Trophoblast cell (in vitro differentiated cells and primary cell): ENCODE data around the gene PLEKHJ1.

Experiments used
- DNase-seq, 2 donors: peaks; one replicate each; pipeline ENCODE4 v3.0.0-alpha.2; 2016
- H2AFZ ChIP-seq: 2 replicates; pipeline ENCODE4 v1.6.1; 2013; ENCODE audit warnings: low read length, moderate library complexity, mild to moderate bottlenecking; ENCODE audit not compliant: insufficient read depth, poor library complexity
- H2AK5ac ChIP-seq: 2 replicates; pipeline ENCODE4 v1.6.1; 2013; ENCODE audit warnings: mild to moderate bottlenecking, low read length
- H2BK120ac ChIP-seq: 2 replicates; pipeline ENCODE4 v1.6.1; 2013; ENCODE audit warnings: low read length, mild to moderate bottlenecking, moderate library complexity; ENCODE audit not compliant: insufficient read depth, poor library complexity
- H2BK12ac ChIP-seq: 2 replicates; pipeline ENCODE4 v1.6.1; 2013; ENCODE audit warnings: mild to moderate bottlenecking, low read length, moderate library complexity
- H2BK5ac ChIP-seq: 2 replicates; pipeline ENCODE4 v1.6.1; 2013; ENCODE audit warnings: low read length, low read depth, moderate library complexity, mild to moderate bottlenecking; ENCODE audit not compliant: poor library complexity
- H3K14ac ChIP-seq: 2 replicates; pipeline ENCODE4 v1.6.1; 2013; ENCODE audit warnings: mild to moderate bottlenecking, low read length
- H3K18ac ChIP-seq: 2 replicates; pipeline ENCODE4 v1.6.1; 2013; ENCODE audit warnings: mild to moderate bottlenecking, low read length
- H3K23ac ChIP-seq: 2 replicates; pipeline ENCODE4 v1.6.1; 2013; ENCODE audit warnings: low read length
- H3K27ac ChIP-seq: 2 replicates; pipeline ENCODE4 v1.5.1; 2013; ENCODE audit warnings: low read depth, mild to moderate bottlenecking, inconsistent platforms, low read length, moderate library complexity
- H3K27me3 ChIP-seq: 2 replicates; pipeline ENCODE4 v1.6.1; 2013; ENCODE audit warnings: inconsistent platforms, mild to moderate bottlenecking, low read length, moderate library complexity; ENCODE audit not compliant: insufficient read depth
- H3K36me3 ChIP-seq, 2 experiments: 1 replicate in 1 of 2; 2 replicates in 1 of 2; pipeline ENCODE4 v1.6.1; 2013; ENCODE audit warnings: low read length in 2 of 2, mild to moderate bottlenecking in 2 of 2, moderate library complexity in 1 of 2; ENCODE audit not compliant: insufficient read depth in 2 of 2, control insufficient read depth in 1 of 2
- H3K4ac ChIP-seq: 2 replicates; pipeline ENCODE4 v1.6.1; 2013; ENCODE audit warnings: low read depth, mild to moderate bottlenecking, low read length, moderate library complexity
- H3K4me1 ChIP-seq, 2 experiments: 1 replicate in 1 of 2; 2 replicates in 1 of 2; pipeline ENCODE4 v1.6.1; 2013; ENCODE audit warnings: low read length in 2 of 2, mild to moderate bottlenecking in 2 of 2, moderate library complexity in 1 of 2; ENCODE audit not compliant: insufficient read depth in 2 of 2, control insufficient read depth in 1 of 2
- H3K4me2 ChIP-seq: 2 replicates; pipeline ENCODE4 v1.6.1; 2013; ENCODE audit warnings: inconsistent platforms, mild to moderate bottlenecking, low read length, moderate library complexity
- H3K4me3 ChIP-seq: 2 replicates; pipeline ENCODE4 v1.5.1; 2013; ENCODE audit warnings: mild to moderate bottlenecking, low read depth, low read length, inconsistent platforms
- H3K79me1 ChIP-seq: one replicate; pipeline ENCODE4 v1.6.1; 2013; ENCODE audit warnings: low read length
- H3K79me2 ChIP-seq: 2 replicates; pipeline ENCODE4 v1.6.1; 2013; ENCODE audit warnings: low read length, mild to moderate bottlenecking; ENCODE audit not compliant: control insufficient read depth, insufficient read depth, poor library complexity
- H3K9ac ChIP-seq: 2 replicates; pipeline ENCODE4 v1.6.1; 2013; ENCODE audit warnings: mild to moderate bottlenecking, low read length
- H3K9me3 ChIP-seq: 2 replicates; pipeline ENCODE4 v1.6.1; 2013; ENCODE audit warnings: low read depth, mild to moderate bottlenecking, control low read depth, inconsistent platforms, low read length; ENCODE audit not compliant: insufficient read depth
- H4K12ac ChIP-seq: 2 replicates; pipeline ENCODE4 v1.6.1; 2013; ENCODE audit warnings: low read depth, mild to moderate bottlenecking, low read length, moderate library complexity
- H4K8ac ChIP-seq: 2 replicates; pipeline ENCODE4 v1.6.1; 2013; ENCODE audit warnings: low read depth, mild to moderate bottlenecking, low read length, moderate library complexity
- H4K91ac ChIP-seq: one replicate; pipeline ENCODE4 v1.6.1; 2013; ENCODE audit warnings: low read depth, mild to moderate bottlenecking, low read length, moderate library complexity
- WGBS: extraction: QIAGEN DNeasy Blood & Tissue Kit; methylation state at CpG from one replicate; pipeline ENCODE4 v1.1.7; 2013; ENCODE audit warnings: missing lambda C conversion rate; ENCODE audit not compliant: insufficient read length, insufficient coverage; ENCODE audit errors: extremely low coverage; 5-methylcytosine and 5-hydroxymethylcytosine counted together

Gene PLEKHJ1

DNA sequence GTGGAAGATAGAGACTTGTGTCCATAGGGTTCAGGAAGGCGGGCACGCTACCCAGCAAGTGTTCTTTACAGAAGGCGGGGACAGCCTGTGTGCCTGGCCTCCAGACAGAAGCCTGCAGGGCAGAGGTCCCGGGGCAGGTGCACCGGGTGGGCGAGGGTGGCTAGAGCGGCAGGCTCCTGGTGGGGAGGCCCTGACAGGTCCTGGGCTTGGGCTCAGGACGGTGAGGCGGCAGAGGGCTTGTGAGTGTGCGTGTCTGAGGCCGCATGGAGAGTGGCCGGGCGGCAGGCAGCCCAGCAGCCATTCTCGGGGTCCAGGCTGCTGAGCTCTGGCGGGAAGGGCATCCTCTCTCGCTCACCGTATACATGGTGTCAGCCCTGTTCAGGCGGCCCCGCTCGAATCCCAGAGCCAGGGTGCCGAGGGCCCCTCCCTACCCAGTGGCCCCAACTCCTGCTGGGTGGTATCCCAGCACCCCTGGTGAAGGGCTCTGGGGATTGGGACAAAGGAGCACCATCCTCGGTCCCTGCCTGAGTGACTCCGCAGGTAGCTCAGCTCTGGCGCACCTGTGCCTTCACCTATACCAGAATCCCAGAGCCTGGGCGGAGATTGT, 10.0 kb upstream of the PLEKHJ1 start:
- H2BK12ac ChIP-seq: no peak overlapping the region
- H2BK120ac ChIP-seq: no peak overlapping the region
- H2AK5ac ChIP-seq: no peak overlapping the region
- no peaks in the 10 kb centered on the region for H3K27me3 ChIP-seq
- H4K91ac ChIP-seq: no peak overlapping the region
- no peaks in the 10 kb centered on the region for H3K79me1 ChIP-seq
- H3K14ac ChIP-seq: no peak overlapping the region
- no peak overlapping the region for H3K23ac ChIP-seq
- H3K9ac ChIP-seq: no peak overlapping the region
- no peak overlapping the region for H3K4ac ChIP-seq
- peaks cover 8% of the 10 kb centered on the region for H3K79me2 ChIP-seq
- H3K9me3 ChIP-seq: peaks cover 3% of the 10 kb centered on the region
- no CpG with 5 or more reads among the region's 25 CpGs for WGBS
- no peak overlapping the region for H2AFZ ChIP-seq
- no peak overlapping the region for H2BK5ac ChIP-seq
- H3K36me3 ChIP-seq: peaks cover 69 to 70% of the 10 kb centered on the region in 2 experiments
- no peaks in the 10 kb centered on the region for H3K4me1 ChIP-seq
- no peak for DNase-seq
- no peak overlapping the region for H3K18ac ChIP-seq
- H3K4me3 ChIP-seq: no peak overlapping the region
- no peak overlapping the region for H4K12ac ChIP-seq
- no peak overlapping the region for H3K4me2 ChIP-seq
- H4K8ac ChIP-seq: no peak overlapping the region
- H3K27ac ChIP-seq: no peak overlapping the region

- no peak overlapping the region for H2BK5ac ChIP-seq
- H2AK5ac ChIP-seq: no peak overlapping the region
- H3K4me1 ChIP-seq: peaks cover 0 to 3% of the 10 kb centered on the region in 2 experiments
- no peak overlapping the region for H3K18ac ChIP-seq
- H3K9ac ChIP-seq: no peak overlapping the region
- no peak overlapping the region for H3K4me2 ChIP-seq
- peaks cover 16% of the 10 kb centered on the region for H3K79me2 ChIP-seq
- H2BK120ac ChIP-seq: no peak overlapping the region
- H4K8ac ChIP-seq: no peak overlapping the region
- no peaks in the 10 kb centered on the region for H3K79me1 ChIP-seq
- H3K4ac ChIP-seq: no peak overlapping the region
- no peak for DNase-seq
- H2BK12ac ChIP-seq: no peak overlapping the region
- no peak overlapping the region for H4K12ac ChIP-seq
- no peak overlapping the region for H3K23ac ChIP-seq
- no peak overlapping the region for H3K27ac ChIP-seq
- H3K9me3 ChIP-seq: peaks cover 6% of the 10 kb centered on the region
- H3K4me3 ChIP-seq: no peak overlapping the region
- no peak overlapping the region for H4K91ac ChIP-seq
- H3K27me3 ChIP-seq: no peaks in the 10 kb centered on the region
- no CpG with 5 or more reads among the region's 15 CpGs for WGBS
- H2AFZ ChIP-seq: no peak overlapping the region
- no peak overlapping the region for H3K14ac ChIP-seq
- H3K36me3 ChIP-seq: peaks cover 74 to 77% of the 10 kb centered on the region in 2 experiments
Observed at GRCh38 chr19:2245273-2245672, 9.1 kb upstream of the PLEKHJ1 start.

DNA sequence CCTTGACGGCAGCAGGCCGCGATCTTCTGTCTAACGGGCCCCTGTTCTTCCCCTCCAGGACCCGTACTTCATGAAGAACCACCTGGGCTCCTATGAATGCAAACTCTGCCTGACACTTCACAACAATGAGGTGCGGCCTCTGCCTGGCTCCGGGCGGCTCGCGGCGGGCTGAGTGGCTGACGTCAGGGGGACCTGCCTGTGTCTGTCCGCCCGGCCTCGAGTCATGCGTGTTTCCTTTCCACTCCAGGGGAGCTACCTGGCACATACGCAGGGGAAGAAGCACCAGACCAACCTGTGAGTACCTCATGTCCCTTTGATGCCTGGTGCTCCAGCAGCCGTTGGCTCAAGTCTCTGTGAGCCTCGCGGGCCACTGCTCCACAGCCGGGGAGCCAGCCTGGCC, 8.4 kb upstream of the PLEKHJ1 start:
- no peak overlapping the region for H3K4me3 ChIP-seq
- WGBS: no CpG with 5 or more reads among the region's 21 CpGs
- peaks cover 22% of the 10 kb centered on the region for H3K79me2 ChIP-seq
- H3K4me2 ChIP-seq: no peak overlapping the region
- no peak overlapping the region for H2AFZ ChIP-seq
- no peak for DNase-seq
- H3K27me3 ChIP-seq: no peaks in the 10 kb centered on the region
- H2BK12ac ChIP-seq: no peak overlapping the region
- H3K9me3 ChIP-seq: peaks cover 6% of the 10 kb centered on the region
- no peak overlapping the region for H3K9ac ChIP-seq
- no peak overlapping the region for H2BK120ac ChIP-seq
- no peak overlapping the region for H4K12ac ChIP-seq
- H3K23ac ChIP-seq: no peak overlapping the region
- H3K79me1 ChIP-seq: no peaks in the 10 kb centered on the region
- no peak overlapping the region for H2BK5ac ChIP-seq
- no peak overlapping the region for H4K91ac ChIP-seq
- H3K4ac ChIP-seq: no peak overlapping the region
- no peak overlapping the region for H2AK5ac ChIP-seq
- no peak overlapping the region for H3K14ac ChIP-seq
- H3K18ac ChIP-seq: no peak overlapping the region
- no peak overlapping the region for H3K27ac ChIP-seq
- H3K36me3 ChIP-seq: peaks cover 76 to 81% of the 10 kb centered on the region in 2 experiments
- H4K8ac ChIP-seq: no peak overlapping the region
- peaks cover 0 to 3% of the 10 kb centered on the region in 2 experiments for H3K4me1 ChIP-seq

GRCh38 chr19:2244125-2244411, 7.9 kb upstream of the PLEKHJ1 start:
- DNase-seq: no peak

More at GRCh38 chr19:2244125-2244411, 7.9 kb upstream of the PLEKHJ1 start:
- Histone ChIP-seq H2BK12ac (no peak overlapping the region), H2AFZ (no peak overlapping the region), H4K91ac (no peak overlapping the region), H3K4me3 (no peak overlapping the region), H3K4me1 (peaks cover 0 to 3% of the 10 kb centered on the region in 2 experiments), H3K27me3 (no peaks in the 10 kb centered on the region), H3K4me2 (no peak overlapping the region), H4K12ac (no peak overlapping the region), H2BK120ac (no peak overlapping the region), H3K9me3 (peaks cover 6% of the 10 kb centered on the region), H3K36me3 (peaks cover 76 to 79% of the 10 kb centered on the region in 2 experiments), H3K18ac (no peak overlapping the region), H3K79me1 (no peaks in the 10 kb centered on the region), H2BK5ac (no peak overlapping the region), H3K27ac (no peak overlapping the region), H3K14ac (no peak overlapping the region), H3K4ac (no peak overlapping the region), H4K8ac (no peak overlapping the region), H3K9ac (no peak overlapping the region), H3K79me2 (peaks cover 22% of the 10 kb centered on the region), H3K23ac (no peak overlapping the region), H2AK5ac (no peak overlapping the region)
- no CpG with 5 or more reads among the region's 12 CpGs for WGBS
